HUES6 (cell line): Measurements from ENCODE around the gene PHF2.

ENCODE experiments used
- H3K27ac ChIP-seq: 2 replicates; pipeline ENCODE4 v1.7.0; 2013; ENCODE audit warnings: low read depth, mild to moderate bottlenecking, low read length, inconsistent platforms
- H3K27me3 ChIP-seq: 2 replicates; pipeline ENCODE4 v1.6.1; 2013; ENCODE audit warnings: low read length; ENCODE audit not compliant: control insufficient read depth, insufficient read depth
- H3K36me3 ChIP-seq: 2 replicates; pipeline ENCODE4 v1.6.1; 2013; ENCODE audit warnings: low read length; ENCODE audit not compliant: control insufficient read depth, insufficient read depth
- H3K4me1 ChIP-seq: 2 replicates; pipeline ENCODE4 v1.6.1; 2013; ENCODE audit warnings: low read length; ENCODE audit not compliant: control insufficient read depth, insufficient read depth
- H3K4me3 ChIP-seq: 2 replicates; pipeline ENCODE4 v1.5.1; 2013; ENCODE audit warnings: low read depth, low read length
- H3K9ac ChIP-seq: one replicate; pipeline ENCODE4 v1.6.1; 2013; ENCODE audit warnings: mild to moderate bottlenecking, low read length
- H3K9me3 ChIP-seq: 2 replicates; pipeline ENCODE4 v1.6.1; 2013; ENCODE audit warnings: low read depth, low read length; ENCODE audit not compliant: control insufficient read depth, insufficient read depth

Gene PHF2

DNA sequence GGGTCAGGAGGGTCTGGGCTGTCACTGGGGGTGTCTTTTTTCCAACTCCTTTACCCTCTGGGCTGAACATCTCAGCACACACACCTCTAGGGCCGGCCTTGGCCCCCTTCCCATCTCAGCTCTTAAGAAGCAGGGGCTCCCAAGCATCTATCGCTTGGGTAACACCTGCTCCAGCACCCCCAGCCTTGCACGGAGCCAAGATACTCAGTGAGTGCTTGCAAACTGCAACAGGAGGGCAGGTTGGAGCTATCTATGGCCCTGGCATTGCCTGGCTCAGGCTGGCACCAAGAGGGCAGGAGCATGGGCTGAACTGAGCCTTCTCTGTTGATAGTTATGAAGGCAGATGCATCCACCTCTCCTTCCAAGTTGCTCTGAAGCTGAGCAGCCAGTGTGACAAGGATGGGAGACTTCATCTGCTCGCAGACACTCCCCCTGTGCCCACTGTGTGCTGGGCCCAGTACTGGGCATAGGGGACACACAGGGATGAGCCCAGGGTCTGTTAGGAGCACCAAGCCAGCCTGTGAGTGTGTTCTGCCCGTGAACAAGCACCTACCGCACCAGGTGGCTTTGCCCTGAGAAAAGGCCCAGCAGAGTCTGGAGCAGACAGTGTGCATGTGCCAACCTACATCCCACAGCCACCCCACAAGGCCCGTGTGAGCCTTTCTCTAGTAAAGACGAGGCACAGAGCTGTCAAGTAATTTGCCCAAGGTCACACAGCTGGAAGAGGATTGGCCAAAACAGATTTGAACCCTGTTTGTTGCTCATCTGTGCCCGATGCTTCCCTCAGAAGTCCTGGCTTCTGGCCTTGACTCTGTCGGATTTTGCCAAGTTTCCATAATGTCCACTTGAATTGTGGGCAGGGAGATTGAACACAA, 58.2 kb downstream of the PHF2 start:
- peaks cover 4% of the 10 kb centered on the region; the same call in 1 of the 2 replicates for H3K4me1 ChIP-seq
- no peak overlapping the region for H3K27ac ChIP-seq
- H3K9me3 ChIP-seq, result peaks cover 10% of the 10 kb centered on the region; the same call in 1 of the 2 replicates
- H3K4me3 ChIP-seq, result no peak overlapping the region
- H3K36me3 ChIP-seq, result peaks cover 17% of the 10 kb centered on the region
- no peak overlapping the region for H3K9ac ChIP-seq
- no peaks in the 10 kb centered on the region for H3K27me3 ChIP-seq

DNA sequence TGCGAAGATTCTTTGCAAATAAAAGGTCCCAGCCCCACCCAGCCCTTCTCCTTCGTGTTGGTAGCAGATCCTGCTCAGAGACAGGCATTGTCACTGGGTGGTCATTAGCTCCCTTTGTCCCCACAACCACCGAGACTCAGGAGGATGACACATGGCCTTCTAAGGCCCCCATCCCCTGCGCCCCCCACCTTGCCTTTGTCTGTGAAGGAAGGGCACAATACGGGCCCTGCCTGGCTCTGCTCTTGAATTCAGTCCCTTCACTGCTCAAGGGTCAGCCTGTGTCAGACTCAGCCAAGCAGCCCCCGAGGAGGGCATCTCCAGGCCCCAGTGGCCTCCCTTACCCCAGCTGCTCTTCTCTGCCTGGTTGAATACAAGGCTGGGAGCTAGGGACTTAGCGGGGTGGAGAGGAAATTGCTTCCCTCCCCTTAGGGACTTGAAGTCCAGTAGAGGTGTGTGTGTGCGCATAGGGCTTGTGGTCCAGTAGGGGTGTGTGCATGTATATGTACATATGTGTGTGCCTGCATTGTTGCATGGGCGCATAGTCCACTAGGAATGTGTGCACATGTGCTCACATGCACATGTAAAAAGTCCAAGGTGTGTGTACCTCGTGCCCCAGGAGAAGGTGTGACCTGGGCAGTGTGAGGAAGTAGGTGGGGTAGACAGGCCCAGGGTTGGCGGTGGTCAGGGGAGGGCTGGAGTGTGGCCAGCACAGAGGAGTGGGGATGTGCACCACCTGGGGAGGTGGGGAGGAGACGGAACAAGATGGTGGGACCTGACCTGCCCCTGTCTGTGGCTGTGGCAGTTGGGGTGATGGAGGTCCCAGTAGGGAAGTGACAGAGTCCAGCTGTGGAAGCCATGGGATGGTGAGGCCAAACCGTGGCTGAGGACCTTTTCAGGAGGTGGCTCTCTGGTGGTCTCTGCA, 59.1 kb downstream of the PHF2 start:
- Histone ChIP-seq H3K27me3 (no peaks in the 10 kb centered on the region), H3K4me1 (peaks cover 4% of the 10 kb centered on the region; the same call in 1 of the 2 replicates), H3K27ac (no peak overlapping the region), H3K9me3 (peaks cover 11% of the 10 kb centered on the region; the same call in 1 of the 2 replicates), H3K9ac (no peak overlapping the region), H3K36me3 (peaks cover 20% of the 10 kb centered on the region), H3K4me3 (no peak overlapping the region)

DNA sequence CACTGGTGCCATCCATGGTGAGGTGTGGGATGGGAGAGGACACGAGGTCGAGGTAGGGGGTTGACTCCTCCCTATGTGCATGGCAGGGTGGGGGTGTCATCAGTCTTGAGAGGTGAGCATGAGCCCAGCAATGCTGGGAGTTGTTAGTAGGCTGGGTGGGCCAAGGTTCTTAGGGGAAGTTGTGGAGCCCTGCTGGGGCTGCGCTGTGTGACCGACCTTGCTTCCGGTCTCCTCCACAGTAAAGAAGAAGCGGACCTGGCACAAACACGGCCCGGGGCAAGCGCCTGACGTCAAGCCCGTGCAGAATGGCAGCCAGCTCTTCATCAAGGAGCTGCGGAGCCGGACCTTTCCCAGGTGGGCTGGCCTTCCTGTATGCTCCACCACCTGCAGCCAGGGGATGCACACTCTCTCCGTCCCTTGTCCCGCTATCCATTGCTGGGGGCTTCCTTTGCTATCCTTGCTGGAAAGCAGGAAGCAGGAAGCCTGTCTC, 59.8 kb downstream of the PHF2 start:
- Histone ChIP-seq H3K36me3 (peaks cover 20% of the 10 kb centered on the region), H3K27ac (no peak overlapping the region), H3K27me3 (no peaks in the 10 kb centered on the region), H3K4me1 (no peaks in the 10 kb centered on the region), H3K4me3 (no peak overlapping the region), H3K9ac (no peak overlapping the region), H3K9me3 (peaks cover 11% of the 10 kb centered on the region; the same call in 1 of the 2 replicates)

DNA sequence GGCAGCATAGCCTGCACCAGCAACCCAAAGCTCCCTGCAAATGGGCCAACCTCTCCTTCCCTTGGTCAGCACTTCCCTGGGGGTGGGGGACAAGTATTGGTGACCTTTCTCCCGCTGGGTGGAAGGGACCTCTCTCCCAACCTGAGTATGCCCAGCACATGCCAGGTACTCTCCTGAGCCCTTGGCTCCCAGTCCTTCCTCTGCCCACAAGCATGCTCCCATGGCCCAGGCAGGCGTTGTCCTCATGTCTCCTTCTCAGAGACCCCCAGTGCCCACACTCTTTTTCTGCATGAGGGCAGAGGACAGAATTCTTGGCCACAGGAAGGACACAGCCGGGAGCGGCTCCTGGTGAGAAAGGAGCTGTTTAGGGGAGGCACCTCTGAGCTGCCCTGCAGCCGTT, 60.3 kb downstream of the PHF2 start:
- no peak overlapping the region for H3K4me3 ChIP-seq

DNA sequence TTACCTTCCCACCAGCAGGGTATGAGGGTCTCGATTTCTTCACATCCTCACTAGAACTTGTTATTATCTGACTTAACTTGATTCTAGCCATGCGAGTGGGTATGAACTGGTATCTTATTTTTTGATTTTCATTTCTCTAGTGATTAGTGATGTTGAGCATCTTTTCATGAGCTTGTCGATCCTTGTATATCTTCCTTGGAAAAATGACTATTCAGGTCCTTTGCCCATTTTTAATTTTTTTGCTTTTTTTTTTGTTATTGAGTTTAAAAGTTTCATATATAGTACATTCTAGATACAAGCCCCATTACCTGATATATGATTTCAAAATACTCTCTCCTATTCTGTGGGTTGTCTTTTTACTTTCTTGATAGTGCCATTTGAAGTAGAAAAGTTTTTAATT, 61.5 kb downstream of the PHF2 start:
- Histone ChIP-seq H3K27ac (no peak overlapping the region), H3K4me3 (no peak overlapping the region), H3K9ac (no peak overlapping the region), H3K36me3 (peaks cover 20% of the 10 kb centered on the region), H3K9me3 (peaks cover 11% of the 10 kb centered on the region; the same call in 1 of the 2 replicates), H3K4me1 (no peaks in the 10 kb centered on the region), H3K27me3 (no peaks in the 10 kb centered on the region)

More for the DNA sequence above, 60.3 kb downstream of the PHF2 start:
- H3K4me1 ChIP-seq, result no peaks in the 10 kb centered on the region
- H3K27ac ChIP-seq, result no peak overlapping the region
- H3K27me3 ChIP-seq, result no peaks in the 10 kb centered on the region
- peaks cover 20% of the 10 kb centered on the region for H3K36me3 ChIP-seq
- peaks cover 11% of the 10 kb centered on the region; the same call in 1 of the 2 replicates for H3K9me3 ChIP-seq
- H3K9ac ChIP-seq, result no peak overlapping the region

DNA sequence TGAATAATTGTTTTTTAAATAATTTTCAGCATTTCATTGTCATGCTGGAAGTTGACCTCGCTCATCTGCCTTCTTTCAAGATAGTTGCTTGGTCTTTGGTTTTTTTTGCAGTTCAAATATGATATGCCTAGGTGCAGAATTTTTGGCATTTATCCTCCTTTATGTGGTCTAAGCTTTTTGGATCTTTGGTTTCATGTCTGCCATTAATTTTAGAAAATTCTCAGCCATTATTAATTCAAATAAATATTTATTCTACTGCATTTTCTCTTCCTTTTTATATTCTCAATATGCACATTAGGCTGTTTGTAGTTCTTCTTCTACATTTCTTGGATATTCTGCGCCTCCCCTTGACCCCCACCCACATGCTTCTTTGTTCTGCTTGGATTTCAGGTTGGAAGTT, 63.6 kb downstream of the PHF2 start:
- no peaks in the 10 kb centered on the region; the same call in 1 of the 2 replicates for H3K4me1 ChIP-seq
- no peak overlapping the region for H3K27ac ChIP-seq
- no peak overlapping the region for H3K4me3 ChIP-seq
- no peaks in the 10 kb centered on the region for H3K27me3 ChIP-seq
- H3K9me3 ChIP-seq, result peaks cover 11% of the 10 kb centered on the region; the same call in 1 of the 2 replicates
- H3K9ac ChIP-seq, result no peak overlapping the region
- peaks cover 21% of the 10 kb centered on the region for H3K36me3 ChIP-seq

DNA sequence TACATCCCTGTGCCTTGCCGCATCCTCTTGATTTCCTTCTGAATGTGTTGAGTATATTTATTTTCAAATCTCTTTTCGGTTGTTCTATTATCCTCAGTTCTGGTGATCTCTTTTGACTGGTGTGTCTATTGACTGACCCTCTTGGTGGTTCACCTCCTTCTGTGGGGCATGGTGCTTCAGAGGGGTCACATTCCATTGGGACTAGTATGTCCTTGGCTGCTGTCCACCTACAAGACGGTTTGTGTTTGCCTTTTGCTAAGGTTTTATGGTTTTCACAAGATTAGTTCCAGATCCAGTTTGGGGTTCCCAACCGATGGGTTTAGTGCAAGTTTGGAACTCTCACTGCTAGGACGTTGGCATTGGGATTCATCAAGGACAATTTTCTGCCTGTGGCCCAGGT, 66.6 kb downstream of the PHF2 start:
- Histone ChIP-seq H3K9me3 (peaks cover 4% of the 10 kb centered on the region; the same call in 1 of the 2 replicates), H3K27me3 (no peaks in the 10 kb centered on the region), H3K4me1 (no peaks in the 10 kb centered on the region; the same call in 1 of the 2 replicates), H3K27ac (no peak overlapping the region), H3K4me3 (no peak overlapping the region), H3K9ac (no peak overlapping the region), H3K36me3 (peaks cover 18% of the 10 kb centered on the region)

DNA sequence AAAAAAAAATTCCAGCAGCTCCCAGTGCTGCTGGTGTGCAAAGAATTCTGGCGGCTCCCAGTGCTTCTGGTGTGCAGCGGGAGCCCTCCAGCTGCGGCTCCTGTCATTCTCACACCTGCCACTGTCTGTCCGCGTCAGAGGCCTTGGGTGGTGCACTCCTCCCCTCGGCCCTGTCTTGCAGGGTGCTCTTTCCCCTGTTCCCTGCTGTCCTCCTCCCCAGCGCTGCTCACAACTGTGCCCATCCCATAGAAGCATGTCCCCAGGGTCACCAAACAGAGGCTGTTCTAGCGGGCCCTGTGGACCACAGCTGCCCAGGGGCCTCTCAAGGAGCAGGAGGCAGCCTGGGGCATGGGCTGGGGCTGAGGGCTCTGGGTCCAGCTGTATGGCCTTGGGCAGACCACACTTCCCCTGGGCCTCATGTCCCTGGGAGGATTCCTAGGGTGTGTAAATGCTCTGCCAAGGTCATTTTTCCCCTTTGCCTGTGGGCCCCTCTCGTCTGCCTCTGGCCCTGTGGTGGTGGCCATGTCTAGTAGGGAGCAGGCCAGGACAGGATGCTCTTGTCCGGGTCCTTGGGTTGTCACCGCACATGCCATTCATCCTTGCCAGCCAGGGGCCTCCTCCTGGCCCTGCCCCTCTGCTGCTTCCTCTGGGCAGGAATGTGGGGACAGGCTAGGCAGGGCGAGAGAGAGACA, 68.2 kb downstream of the PHF2 start:
- H3K4me3 ChIP-seq, result no peak overlapping the region
- H3K4me1 ChIP-seq, result no peaks in the 10 kb centered on the region; the same call in 1 of the 2 replicates
- H3K27me3 ChIP-seq, result no peaks in the 10 kb centered on the region
- H3K27ac ChIP-seq, result no peak overlapping the region
- H3K36me3 ChIP-seq, result peaks cover 25% of the 10 kb centered on the region
- H3K9ac ChIP-seq, result no peak overlapping the region
- peaks cover under 1% of the 10 kb centered on the region; the same call in 1 of the 2 replicates for H3K9me3 ChIP-seq

DNA sequence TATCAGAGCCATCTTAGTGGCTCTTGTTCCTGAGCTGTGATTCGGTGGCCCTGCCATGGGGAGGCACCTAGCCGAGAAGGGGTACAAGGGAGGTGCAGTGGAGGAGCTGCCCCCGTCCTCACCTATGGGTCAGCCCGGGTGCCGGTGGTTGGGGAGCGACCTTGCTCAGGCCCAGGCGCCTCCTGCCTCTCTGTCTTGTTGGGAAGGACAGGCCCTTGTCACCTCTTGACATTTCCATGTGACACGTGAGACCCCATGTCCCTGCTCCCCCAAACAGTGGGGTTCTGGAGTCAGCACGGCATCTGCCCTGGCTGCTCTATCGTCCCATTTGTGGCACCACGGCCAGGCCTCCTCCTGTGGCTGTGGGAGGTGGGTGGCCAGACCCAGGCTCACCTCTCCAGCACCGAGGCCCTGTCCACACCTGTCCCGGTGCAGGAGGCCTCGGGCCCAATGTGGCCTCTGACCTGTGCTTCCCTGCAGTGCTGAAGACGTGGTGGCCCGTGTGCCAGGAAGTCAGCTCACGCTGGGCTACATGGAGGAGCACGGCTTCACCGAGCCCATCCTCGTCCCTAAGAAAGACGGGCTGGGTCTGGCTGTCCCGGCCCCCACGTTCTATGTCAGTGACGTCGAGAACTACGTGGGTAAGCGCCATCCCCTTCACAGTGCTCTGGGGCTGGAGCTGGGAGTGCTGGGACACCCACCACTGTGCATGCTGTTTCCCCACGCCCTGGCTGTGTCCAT, 68.9 kb downstream of the PHF2 start:
- no peak overlapping the region for H3K4me3 ChIP-seq

More for the DNA sequence above, 68.9 kb downstream of the PHF2 start:
- H3K27ac ChIP-seq, result no peak overlapping the region
- H3K9ac ChIP-seq, result no peak overlapping the region
- H3K9me3 ChIP-seq, result no peaks in the 10 kb centered on the region
- peaks cover 30% of the 10 kb centered on the region for H3K36me3 ChIP-seq
- no peaks in the 10 kb centered on the region for H3K27me3 ChIP-seq
- H3K4me1 ChIP-seq, result no peaks in the 10 kb centered on the region; the same call in 1 of the 2 replicates
